Hepatic stellate cell (primary cell): ENCODE measurements around the gene GSN.

Source experiments
- DNase-seq: peaks from one replicate; pipeline ENCODE4 v3.0.0; 2011; ENCODE audit warnings: low spot score

GSN gene

GRCh38 chr9:121267689-121268597, at the start of gene GSN:
TSS of gene GSN (plus strand) at chr9:121268162. CDS start at chr9:121301972, 33,810 bp downstream.
- peak; percentile 77 for DNase-seq

GRCh38 chr9:121218357-121219027, 49.5 kb upstream of the GSN start:
- DNase-seq = no peak

- DNase-seq = no peak
These were observed 48.4 kb upstream of the GSN start for GRCh38 chr9:121219530-121219929.

GRCh38 chr9:121220996-121221663, 46.8 kb upstream of the GSN start:
- DNase-seq = no peak

GRCh38 chr9:121221664-121222055, 46.3 kb upstream of the GSN start:
- DNase-seq = no peak

- peak; percentile 27 for DNase-seq
These were observed 45.3 kb upstream of the GSN start for GRCh38 chr9:121222524-121223171.

GRCh38 chr9:121225240-121225639, 42.7 kb upstream of the GSN start:
- DNase-seq = no peak

GRCh38 chr9:121226175-121226574, 41.8 kb upstream of the GSN start:
- DNase-seq = peak; percentile 29

GRCh38 chr9:121227862-121228261, 40.1 kb upstream of the GSN start:
- no peak for DNase-seq

- DNase-seq = no peak
These were observed 37.7 kb upstream of the GSN start for GRCh38 chr9:121230256-121230655.

GRCh38 chr9:121232251-121232650, 35.7 kb upstream of the GSN start:
- no peak for DNase-seq

- peak; percentile 41 for DNase-seq
These were observed 33.8 kb upstream of the GSN start for GRCh38 chr9:121233906-121234831.

- no peak for DNase-seq
These were observed 33.2 kb upstream of the GSN start for GRCh38 chr9:121234832-121235161.

- DNase-seq = no peak
These were observed 32.5 kb upstream of the GSN start for GRCh38 chr9:121235512-121235911.

GRCh38 chr9:121237916-121238315, 30.0 kb upstream of the GSN start:
- DNase-seq = no peak

GRCh38 chr9:121239071-121239470, 28.9 kb upstream of the GSN start:
- DNase-seq = no peak

- DNase-seq = no peak
These were observed 28.1 kb upstream of the GSN start for GRCh38 chr9:121239851-121240250.

- DNase-seq = no peak
These were observed 27.4 kb upstream of the GSN start for GRCh38 chr9:121240472-121241135.

GRCh38 chr9:121242219-121242958, 25.6 kb upstream of the GSN start:
- peak; percentile 34 for DNase-seq

- no peak for DNase-seq
These were observed 25.0 kb upstream of the GSN start for GRCh38 chr9:121242959-121243346.
